K562 treated with DMSO at 1 percent for 12 hours (cell line): ENCODE data around the gene MTMR8. TPM values are rescaled to one million over a fixed set of nuclear protein-coding genes. Genes with fewer than 3 reads are reported as not detected.

ENCODE experiments used
- total RNA-seq: library from RNA; unstranded; fragments of 300-600 nt; gene quantifications from 2 replicates; pipeline ENCODE4 v1.2.3, GENCODE V29; 2022; ENCODE audit not compliant: insufficient read depth

Gene MTMR8
- total RNA-seq: 2.4 and 4.2 TPM in 2 replicates

GRCh38 chrX:64394874-64395567 is at the start of gene MTMR8:
TSS of gene MTMR8 (minus strand) at chrX:64395452. CDS start at chrX:64395363, 89 bp downstream.

GRCh38 chrX:64230123-64230970 is 164.9 kb downstream of the MTMR8 start, which contains the start of gene ASB12:
TSS of gene ASB12 (minus strand) at chrX:64230607. CDS start at chrX:64225650, 4,957 bp downstream.

Other genes with a start within 250 kb of the MTMR8 start
- gene AMER1, start 189.7 kb downstream of the MTMR8 start, total RNA-seq: 0.11 and 0.70 TPM in 2 replicates
- gene ASB12, start 164.8 kb downstream of the MTMR8 start, total RNA-seq: 0.78 TPM in 1 of 2 replicates, not detected in the other